ENCODE results near the gene ZNF282. TPM values are rescaled to one million over a fixed set of nuclear protein-coding genes. Genes with fewer than 3 reads are reported as not detected.

The ZNF282 gene
- total RNA-seq, 2 experiments from 2014 or later, result 28.2 to 29.4 TPM

DNA sequence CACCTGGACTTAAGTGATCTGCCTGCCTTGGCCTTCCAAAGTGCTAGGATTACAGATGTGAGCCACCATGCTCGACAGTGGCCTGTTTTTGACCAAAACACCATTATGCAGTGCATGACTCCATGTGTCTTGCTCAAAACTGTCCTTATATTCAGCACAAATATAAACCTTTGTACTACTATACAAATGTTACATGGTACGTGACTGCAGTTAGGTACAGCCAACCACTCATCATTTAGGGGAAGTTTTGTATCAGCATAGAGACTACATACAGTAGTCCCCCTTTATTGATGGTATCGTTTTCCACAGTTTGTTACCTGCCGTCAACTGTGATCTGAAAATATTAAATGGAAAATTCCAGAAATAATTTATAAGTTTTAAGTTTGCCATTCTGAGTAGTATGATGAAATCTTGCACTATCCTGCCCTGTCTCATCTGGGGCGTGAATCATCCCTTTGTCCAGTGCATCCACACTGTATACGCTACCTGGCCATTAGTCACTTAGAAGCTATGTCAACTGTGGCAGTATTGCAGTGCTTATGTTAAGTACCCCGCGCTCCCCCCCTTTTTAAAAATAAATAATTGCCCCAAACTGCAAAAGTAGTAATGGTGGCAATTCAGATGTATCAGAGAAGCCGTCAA lies 23.3 kb upstream of the ZNF282 start:
- ChIA-PET CTCF (no interaction called here), POLR2A (no interaction called here)
- Mint-ChIP-seq H3K4me1 (peaks cover 6% of the 10 kb centered on the region), H3K9me3 (no peaks in the 10 kb centered on the region), H3K27ac (no peak overlapping the region), H3K36me3 (ENCODE audit: low read depth) (peaks cover 32% of the 10 kb centered on the region), H3K4me3 (no peak overlapping the region), H3K27me3 (no peaks in the 10 kb centered on the region)
- no peak for DNase-seq

DNA sequence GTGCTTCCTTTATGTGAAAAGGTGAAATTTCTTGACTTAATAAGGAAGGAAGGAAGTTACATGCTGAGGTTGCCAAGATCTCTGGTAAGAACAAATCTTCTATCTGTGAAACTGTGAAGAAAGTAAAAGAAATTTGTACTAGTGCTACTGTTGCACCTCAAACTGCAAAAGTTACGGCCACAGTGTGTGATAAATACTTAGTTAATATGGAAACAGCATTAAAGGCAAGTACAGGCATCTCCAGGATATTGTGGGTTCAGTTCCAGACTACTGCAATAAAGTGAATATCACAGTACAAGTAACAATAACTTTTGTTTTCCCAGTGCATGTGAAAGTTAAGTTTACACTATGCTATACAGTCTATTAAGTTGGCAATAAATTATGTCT lies 22.8 kb upstream of the ZNF282 start:
- ChIA-PET POLR2A (no interaction called here), CTCF (no interaction called here)
- Mint-ChIP-seq H3K9me3 (no peaks in the 10 kb centered on the region), H3K4me1 (peaks cover 6% of the 10 kb centered on the region), H3K27ac (no peak overlapping the region), H3K36me3 (ENCODE audit: low read depth) (peaks cover 34% of the 10 kb centered on the region), H3K4me3 (no peak overlapping the region), H3K27me3 (no peaks in the 10 kb centered on the region)
- no peak for DNase-seq

- H3K27ac Mint-ChIP-seq, result no peak overlapping the region
- no peak overlapping the region for H3K4me3 Mint-ChIP-seq
- ChIA-PET CTCF (interaction anchor here (1.4 to 1.8 kb wide), 2 partner anchors 20 to 21 kb away, joined by 3 to 5 read pairs; partner anchors contain the start of gene ZNF282), POLR2A (interaction anchor here (0.6 kb wide), 1 partner anchor 722 kb away, joined by 3 read pairs; no protein-coding TSS in a partner anchor)
- DNase-seq, result no peak
- no peaks in the 10 kb centered on the region for H3K27me3 Mint-ChIP-seq
- H3K4me1 Mint-ChIP-seq, result peaks cover 6% of the 10 kb centered on the region
- H3K9me3 Mint-ChIP-seq, result no peaks in the 10 kb centered on the region
- H3K36me3 Mint-ChIP-seq (ENCODE audit: low read depth), result peaks cover 42% of the 10 kb centered on the region
Observed at GRCh38 chr7:149175150-149175549, 20.2 kb upstream of the ZNF282 start.

- no peaks in the 10 kb centered on the region for H3K9me3 Mint-ChIP-seq
- H3K4me3 Mint-ChIP-seq, result no peak overlapping the region
- H3K4me1 Mint-ChIP-seq, result peaks cover 1% of the 10 kb centered on the region
- peaks cover 45% of the 10 kb centered on the region for H3K36me3 Mint-ChIP-seq (ENCODE audit: low read depth)
- CTCF ChIA-PET, result interaction anchor here (1.0 kb wide), 1 partner anchor 11 kb away, joined by 3 read pairs; no protein-coding TSS in a partner anchor
- H3K27ac Mint-ChIP-seq, result no peak overlapping the region
- POLR2A ChIA-PET, result no interaction called here
- no peak for DNase-seq
- no peaks in the 10 kb centered on the region for H3K27me3 Mint-ChIP-seq
Observed at GRCh38 chr7:149179241-149179640, 16.1 kb upstream of the ZNF282 start.

DNA sequence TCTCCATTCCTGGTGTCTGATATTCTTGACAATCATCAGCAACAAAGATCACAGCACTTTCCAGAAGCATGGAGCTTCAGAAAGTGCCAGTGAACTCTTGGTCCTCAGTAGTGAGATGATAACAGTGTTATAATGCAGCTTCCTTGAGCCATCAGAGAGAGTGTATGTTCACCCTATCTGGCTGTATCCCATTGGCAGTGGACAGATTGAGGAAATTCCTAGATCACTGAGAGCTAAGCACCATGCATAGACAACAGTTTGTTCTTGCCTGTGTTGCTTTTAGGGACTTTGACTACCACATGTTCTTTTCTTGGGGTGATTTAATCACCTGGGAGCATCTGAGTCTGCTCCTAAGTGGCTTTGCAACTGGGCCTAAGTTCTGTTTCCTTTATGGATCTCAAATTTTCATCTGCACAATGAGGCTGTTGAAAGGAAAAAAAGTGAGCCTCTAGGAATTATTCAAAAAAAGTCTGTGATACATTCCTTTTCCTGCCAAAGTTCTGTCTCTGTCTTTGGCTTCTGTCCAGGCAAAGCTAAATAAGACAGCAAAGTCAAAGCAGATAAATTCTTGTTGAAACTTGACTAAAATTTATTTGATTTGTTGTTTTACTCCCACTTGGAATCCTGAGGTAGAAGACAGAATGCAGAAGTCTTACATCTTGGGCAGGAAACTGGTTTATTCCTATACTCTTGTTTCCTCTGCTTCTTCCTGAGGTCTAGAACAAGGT lies 14.5 kb upstream of the ZNF282 start:
- CTCF ChIA-PET, result interaction anchor here (0.9 to 1.2 kb wide), 2 partner anchors 10 to 14 kb away, joined by 3 to 5 read pairs; partner anchors contain the start of gene ZNF282
- H3K4me3 Mint-ChIP-seq, result no peak overlapping the region
- H3K9me3 Mint-ChIP-seq, result no peaks in the 10 kb centered on the region
- no peak overlapping the region for H3K27ac Mint-ChIP-seq
- DNase-seq, result no peak
- peaks cover 45% of the 10 kb centered on the region for H3K36me3 Mint-ChIP-seq (ENCODE audit: low read depth)
- H3K4me1 Mint-ChIP-seq, result peaks cover 1% of the 10 kb centered on the region
- POLR2A ChIA-PET, result interaction anchor here (0.6 kb wide), 1 partner anchor 61 kb away, joined by 3 read pairs; no protein-coding TSS in a partner anchor
- H3K27me3 Mint-ChIP-seq, result no peaks in the 10 kb centered on the region

- no peaks in the 10 kb centered on the region for H3K27me3 Mint-ChIP-seq
- ChIA-PET POLR2A (no interaction called here), CTCF (interaction anchor here (1.2 kb wide), 1 partner anchor 14 kb away, joined by 5 read pairs; the partner anchor contains the start of gene ZNF282)
- H3K27ac Mint-ChIP-seq, result no peak overlapping the region
- no peaks in the 10 kb centered on the region for H3K9me3 Mint-ChIP-seq
- H3K4me1 Mint-ChIP-seq, result peaks cover 1% of the 10 kb centered on the region
- no peak for DNase-seq
- H3K4me3 Mint-ChIP-seq, result no peak overlapping the region
- peaks cover 43% of the 10 kb centered on the region for H3K36me3 Mint-ChIP-seq (ENCODE audit: low read depth)
Observed at GRCh38 chr7:149181450-149181790, 13.9 kb upstream of the ZNF282 start.

DNA sequence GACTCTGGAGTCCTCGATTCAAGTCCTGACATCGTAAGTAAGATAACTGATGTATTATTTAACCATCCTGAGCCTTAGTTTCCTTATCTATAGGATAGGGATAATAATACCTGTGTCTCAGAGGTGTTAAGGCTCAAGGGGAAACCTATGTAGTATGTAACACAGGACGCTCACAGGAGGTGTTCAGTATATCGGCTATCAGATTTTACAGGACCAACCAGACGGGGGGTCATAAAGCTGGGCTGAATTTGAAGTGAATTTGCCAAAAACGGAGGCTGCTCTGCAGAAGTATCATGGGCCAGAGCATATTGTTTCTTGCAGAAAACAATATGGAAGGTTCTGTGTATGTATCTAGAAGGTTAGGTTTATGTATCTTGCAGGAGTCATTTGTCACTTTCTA lies 11.1 kb upstream of the ZNF282 start:
- Mint-ChIP-seq H3K27me3 (no peaks in the 10 kb centered on the region), H3K4me3 (no peak overlapping the region), H3K4me1 (peaks cover 3% of the 10 kb centered on the region), H3K27ac (no peak overlapping the region), H3K36me3 (ENCODE audit: low read depth) (peaks cover 21% of the 10 kb centered on the region), H3K9me3 (no peaks in the 10 kb centered on the region)
- ChIA-PET CTCF (interaction anchor here (0.6 to 2.3 kb wide), 3 partner anchors 9 to 57 kb away, joined by 3 to 12 read pairs (median 5); partner anchors contain the start of gene ZNF282), POLR2A (no interaction called here)
- DNase-seq, result no peak

DNA sequence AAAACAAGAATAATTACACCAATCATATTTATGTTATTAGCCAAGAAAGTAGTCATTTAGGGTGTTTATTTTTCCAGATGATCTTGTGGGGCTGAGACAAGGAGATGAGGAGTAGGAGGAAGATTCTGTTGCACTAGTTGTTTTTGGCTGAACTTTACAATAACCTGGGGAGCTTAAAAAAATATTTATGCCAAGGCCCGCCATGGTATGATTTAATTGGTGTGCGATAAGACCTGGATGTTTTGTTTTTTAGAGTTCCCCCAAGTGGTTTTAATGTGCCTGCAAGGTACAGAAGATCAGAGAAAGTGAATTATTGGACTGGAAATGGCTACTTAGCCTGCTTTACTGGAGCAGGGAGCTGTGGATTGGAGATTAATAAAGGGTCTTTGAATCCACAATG lies 7.1 kb upstream of the ZNF282 start:
- ChIA-PET POLR2A (no interaction called here), CTCF (interaction anchor here (1.4 kb wide), 1 partner anchor 74 kb away, joined by 3 read pairs; the partner anchor contains the start of gene ZNF783)
- Mint-ChIP-seq H3K27ac (no peak overlapping the region), H3K36me3 (ENCODE audit: low read depth) (peaks cover 1% of the 10 kb centered on the region), H3K9me3 (no peaks in the 10 kb centered on the region), H3K27me3 (peaks cover 8% of the 10 kb centered on the region), H3K4me3 (no peak overlapping the region), H3K4me1 (peaks cover 16% of the 10 kb centered on the region)
- no peak for DNase-seq

DNA sequence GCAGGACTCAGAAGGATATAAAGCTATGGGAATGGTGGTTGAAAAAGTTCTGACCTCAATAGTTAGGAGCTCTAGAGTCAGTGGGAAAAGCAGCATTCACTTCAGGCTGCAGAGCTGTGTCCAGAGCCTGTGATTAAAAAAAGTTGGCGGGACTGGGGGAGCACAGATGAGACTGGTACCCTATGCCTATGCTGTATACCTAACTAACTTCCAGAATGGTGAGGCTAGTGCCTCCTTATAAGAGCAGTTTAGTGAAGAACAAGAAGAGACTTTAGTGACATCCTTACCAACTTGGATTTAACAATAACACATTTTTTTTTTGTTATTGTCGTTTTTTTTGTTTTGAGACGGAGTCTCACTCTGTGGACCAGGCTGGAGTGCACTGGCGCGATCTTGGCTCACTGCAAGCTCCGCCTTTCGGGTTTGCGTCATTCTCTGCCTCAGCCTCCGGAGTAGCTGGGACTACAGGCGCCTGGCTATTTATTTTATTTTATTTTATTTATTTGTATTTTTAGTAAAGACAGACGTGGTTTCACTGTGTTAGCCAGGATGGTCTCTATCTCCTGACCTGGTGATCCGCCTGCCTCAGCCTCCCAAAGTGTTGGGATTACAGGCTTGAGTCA lies 6.6 kb upstream of the ZNF282 start:
- Mint-ChIP-seq H3K27me3 (peaks cover 8% of the 10 kb centered on the region), H3K4me3 (no peak overlapping the region), H3K27ac (no peak overlapping the region), H3K9me3 (no peaks in the 10 kb centered on the region), H3K4me1 (peaks cover 15% of the 10 kb centered on the region), H3K36me3 (ENCODE audit: low read depth) (no peaks in the 10 kb centered on the region)
- POLR2A ChIA-PET, result no interaction called here
- DNase-seq, result no peak
- CTCF ChIA-PET, result interaction anchor here (1.4 kb wide), 1 partner anchor 73 kb away, joined by 3 read pairs; the partner anchor contains the start of gene ZNF783

- no peak overlapping the region for H3K4me3 Mint-ChIP-seq
- POLR2A ChIA-PET, result no interaction called here
- CTCF ChIA-PET, result interaction anchor here (1.1 kb wide), 1 partner anchor 70 kb away, joined by 3 read pairs; the partner anchor contains the start of gene ZNF783
Observed at GRCh38 chr7:149191851-149192250, 3.5 kb upstream of the ZNF282 start.

DNA sequence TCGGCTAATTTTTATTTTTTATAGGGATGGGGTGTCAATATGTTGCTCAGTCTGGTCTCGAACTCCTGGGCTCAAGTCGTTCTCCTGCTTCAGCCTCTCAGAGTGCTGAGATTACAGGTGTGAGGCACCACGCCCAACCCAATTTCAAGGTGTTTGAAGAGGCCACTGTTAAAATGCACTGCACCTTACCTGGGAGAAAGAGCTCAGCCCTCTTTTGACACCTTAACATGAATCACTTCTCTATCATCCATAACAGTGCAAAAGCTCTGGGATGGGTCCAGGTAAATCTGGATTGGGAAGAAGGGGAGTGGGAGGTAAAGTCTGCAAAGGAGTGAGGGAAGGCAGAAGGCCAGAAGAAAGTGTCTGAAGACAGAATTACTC lies 557 bp upstream of the ZNF282 start:
- peaks cover 48% of the 10 kb centered on the region for H3K4me1 Mint-ChIP-seq
- CTCF ChIA-PET, result interaction anchor here (1.0 to 3.4 kb wide), 15 partner anchors 9 to 431 kb away, joined by 3 to 21 read pairs (median 5); partner anchors contain the start of gene ZNF398

More at GRCh38 chr7:149191851-149192250, 3.5 kb upstream of the ZNF282 start:
- H3K9me3 Mint-ChIP-seq, result no peaks in the 10 kb centered on the region
- peak overlapping the region; percentile 87 for H3K27ac Mint-ChIP-seq
- peaks cover 8% of the 10 kb centered on the region for H3K27me3 Mint-ChIP-seq
- H3K36me3 Mint-ChIP-seq (ENCODE audit: low read depth), result peaks cover 2% of the 10 kb centered on the region
- no peak for DNase-seq
- peaks cover 26% of the 10 kb centered on the region for H3K4me1 Mint-ChIP-seq

DNA sequence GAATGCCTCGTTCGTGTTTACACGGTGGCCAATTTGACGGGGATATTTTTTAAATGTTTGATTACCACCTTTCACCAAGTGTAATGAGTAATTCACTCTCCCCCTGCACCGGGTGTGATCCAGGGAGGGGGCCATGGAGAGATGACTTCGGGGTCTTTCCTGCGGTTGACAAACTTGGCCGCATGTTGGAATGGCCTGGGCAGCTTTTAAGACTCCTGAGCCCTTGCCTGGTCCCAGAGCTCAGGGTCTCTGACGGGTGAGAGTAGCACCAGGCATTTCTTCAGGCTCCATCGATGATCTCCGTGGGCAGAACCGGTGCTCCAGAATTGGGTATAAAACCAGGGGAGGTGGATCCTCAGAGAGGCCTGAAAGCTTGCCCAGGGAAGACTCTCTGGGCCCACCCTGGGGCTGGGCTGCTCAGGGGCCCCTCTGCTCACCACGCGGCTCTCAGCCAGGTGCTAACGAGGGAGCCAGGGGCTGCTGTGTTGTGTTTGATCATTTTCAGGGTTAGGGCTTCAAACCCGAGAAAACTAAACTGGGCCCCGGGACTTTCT lies 882 bp downstream of the ZNF282 start:
- H3K36me3 Mint-ChIP-seq (ENCODE audit: low read depth), result peaks cover 28% of the 10 kb centered on the region
- H3K27ac Mint-ChIP-seq, result peak overlapping the region; percentile 90
- H3K9me3 Mint-ChIP-seq, result no peaks in the 10 kb centered on the region
- CTCF ChIA-PET, result interaction anchor here (0.6 to 3.4 kb wide), 16 partner anchors 8 to 675 kb away, joined by 3 to 21 read pairs (median 4); partner anchors contain the start of gene ZNF398
- peaks cover 52% of the 10 kb centered on the region for H3K4me1 Mint-ChIP-seq
- peaks cover 2% of the 10 kb centered on the region for H3K27me3 Mint-ChIP-seq
- POLR2A ChIA-PET, result no interaction called here
- DNase-seq, result peak; percentile 14
- peak overlapping the region; percentile 93 for H3K4me3 Mint-ChIP-seq

More for the DNA sequence above, 557 bp upstream of the ZNF282 start:
- H3K27me3 Mint-ChIP-seq, result peaks cover 6% of the 10 kb centered on the region
- H3K27ac Mint-ChIP-seq, result peak overlapping the region; percentile 11
- POLR2A ChIA-PET, result no interaction called here
- H3K4me3 Mint-ChIP-seq, result peak overlapping the region; percentile 81
- H3K36me3 Mint-ChIP-seq (ENCODE audit: low read depth), result peaks cover 17% of the 10 kb centered on the region
- no peak for DNase-seq
- no peaks in the 10 kb centered on the region for H3K9me3 Mint-ChIP-seq

Data from activated CD4-positive, alpha-beta T cell treated with anti-CD3 and anti-CD28 coated beads, Interleukin-2, amount 10 ng/mL, durations not matched to agents 7 days and 5 days (primary cell).